GM12878 (cell line): ENCODE data around the gene CACNA2D1. TPM values are rescaled to one million over a fixed set of nuclear protein-coding genes. Genes with fewer than 3 reads are reported as not detected.

Experiments used
- ATAC-seq: fragments of 200-7000 bp; cut with Tn5 transposase; 3 replicates; pipeline ENCODE4 v1.9.1; 2020; ENCODE audit warnings: mild to moderate bottlenecking, moderate library complexity
- BruUV-seq: library from RNA; stranded (reverse); fragments of 400-500 nt; replicated peaks from 2 replicates; lab custom pipeline; 2021; lab: Mats Ljungman, UMichigan
- CTCF ChIA-PET: fragments of 300-600 bp; sonication (Branson Sonifier 250); formaldehyde crosslinking; extraction: SDS; loops from one replicate; lab custom pipeline; 2021; ENCODE audit warnings: inconsistent platforms; lab: Yijun Ruan, JAX
- POLR2A ChIA-PET: fragments of 350-600 bp; formaldehyde crosslinking; extraction: SDS; loops from one replicate; lab custom pipeline; 2021; ENCODE audit warnings: inconsistent platforms; lab: Charles Lee
- RAD21 ChIA-PET: fragments of 300-600 bp; sonication (Branson Sonifier 250); formaldehyde crosslinking; loops from one replicate; lab custom pipeline; 2023; ENCODE audit warnings: antibody characterized with exemption; ENCODE audit not compliant: unreplicated experiment; lab: Charles Lee
- SMC1A ChIA-PET: fragments of 300-600 bp; sonication (Branson Sonifier 250); formaldehyde crosslinking; loops from one replicate; lab custom pipeline; 2023; ENCODE audit not compliant: unreplicated experiment, uncharacterized antibody; lab: Charles Lee
- DNase-seq: peaks from one replicate; pipeline ENCODE4 v3.0.0-alpha.2; 2011; ENCODE audit warnings: low read depth, low spot score
- FAIRE-seq: peaks from 3 replicates; lab custom pipeline; 2011; peaks lifted over from hg19 to GRCh38; lab: Jason Lieb, UNC
- H2AFZ ChIP-seq: 2 replicates; pipeline ENCODE4 v1.6.0; 2011; ENCODE audit warnings: low read depth, low read length, control low read depth; ENCODE audit not compliant: control insufficient read depth
- H3K27ac ChIP-seq: 2 replicates; pipeline ENCODE4 v1.5.1; 2011; ENCODE audit warnings: control low read depth; ENCODE audit not compliant: control insufficient read depth, insufficient read depth
- H3K27me3 ChIP-seq, 2 experiments: replicated peaks in 1 of 2; 2 replicates each; pipeline versions ENCODE4 v1.6.0 to v1.6.1; 2011; ENCODE audit warnings: low read length in 1 of 2; ENCODE audit not compliant: control insufficient read depth in 2 of 2, insufficient read depth in 2 of 2
- H3K36me3 ChIP-seq, 2 experiments: 2 replicates each; pipeline ENCODE4 v1.5.1; 2011; ENCODE audit warnings: low read length in 1 of 2; ENCODE audit not compliant: control insufficient read depth in 2 of 2, insufficient read depth in 2 of 2
- H3K4me1 ChIP-seq: 2 replicates; pipeline ENCODE4 v1.6.1; 2011; ENCODE audit warnings: mild to moderate bottlenecking, low read length, moderate library complexity, mixed read lengths; ENCODE audit not compliant: control insufficient read depth, insufficient read depth
- H3K4me2 ChIP-seq: 2 replicates; pipeline ENCODE4 v1.6.0; 2011; ENCODE audit warnings: control low read depth; ENCODE audit not compliant: control insufficient read depth, insufficient read depth
- H3K4me3 ChIP-seq: fragments of 200-600 bp; sonication (generic); 2 replicates; pipeline ENCODE4 v1.5.1; 2016
- H3K79me2 ChIP-seq: 2 replicates; pipeline ENCODE4 v1.6.0; 2011; ENCODE audit warnings: low read length; ENCODE audit not compliant: control insufficient read depth, insufficient read depth
- H3K9ac ChIP-seq: 2 replicates; pipeline ENCODE4 v1.8.0; 2011; ENCODE audit warnings: low read length, control low read depth, mixed read lengths; ENCODE audit not compliant: control insufficient read depth, insufficient read depth
- H3K9me3 ChIP-seq: replicated peaks from 3 replicates; pipeline ENCODE4 v1.5.1; 2011; ENCODE audit warnings: mild to moderate bottlenecking, low read length; ENCODE audit not compliant: control insufficient read depth, insufficient read depth
- H4K20me1 ChIP-seq: 2 replicates; pipeline ENCODE4 v1.6.0; 2011; ENCODE audit not compliant: control insufficient read depth, insufficient read depth
- ATF2 ChIP-seq: IDR thresholded peaks from 2 replicates; pipeline ENCODE4 v1.6.1; 2012; ENCODE audit warnings: low read length, inconsistent platforms
- BACH1 ChIP-seq: fragments of 450-650 bp; IDR thresholded peaks from 2 replicates; pipeline ENCODE4 v1.6.1; 2017; ENCODE audit warnings: mild to moderate bottlenecking, borderline replicate concordance
- BCLAF1 ChIP-seq: fragments of 450-650 bp; IDR thresholded peaks from 2 replicates; pipeline ENCODE4 v1.6.1; 2017; ENCODE audit warnings: antibody characterized with exemption, mild to moderate bottlenecking, moderate library complexity
- FOXK2 ChIP-seq: fragments of 450-650 bp; IDR thresholded peaks from 2 replicates; pipeline ENCODE4 v1.6.1; 2017; ENCODE audit warnings: mild to moderate bottlenecking, moderate library complexity
- GATAD2B ChIP-seq: fragments of 450-650 bp; conservative IDR thresholded peaks from 2 replicates; pipeline ENCODE4 v1.6.1; 2017; ENCODE audit warnings: low read depth, mild to moderate bottlenecking, moderate library complexity
- KDM1A ChIP-seq: fragments of 200-600 bp; sonication (generic); IDR thresholded peaks from 2 replicates; pipeline ENCODE4 v1.6.1; 2016; ENCODE audit warnings: borderline replicate concordance
- MAX ChIP-seq: IDR thresholded peaks from 2 replicates; pipeline ENCODE4 v1.6.1; 2012; ENCODE audit warnings: low read depth, low read length, improper control_type of control experiment
- RCOR1 ChIP-seq: conservative IDR thresholded peaks from 2 replicates; pipeline ENCODE4 v1.6.1; 2012; ENCODE audit warnings: low read depth, low read length, improper control_type of control experiment
- SMAD1 ChIP-seq: fragments of 450-650 bp; IDR thresholded peaks from 2 replicates; pipeline ENCODE4 v1.6.1; 2018; ENCODE audit warnings: mild to moderate bottlenecking, low read depth; ENCODE audit not compliant: partially characterized antibody
- SPI1 ChIP-seq: IDR thresholded peaks from 2 replicates; pipeline ENCODE4 v1.6.1; 2011; ENCODE audit warnings: low read depth, mild to moderate bottlenecking, low read length, moderate library complexity, borderline replicate concordance; ENCODE audit not compliant: insufficient read depth
- WGBS: methylation state at CpG from one replicate; pipeline ENCODE4 v1.1.6; 2016; ENCODE audit warnings: low lambda C conversion rate; ENCODE audit not compliant: insufficient replicate concordance, insufficient coverage; ENCODE audit errors: missing lambda C conversion rate; 5-methylcytosine and 5-hydroxymethylcytosine counted together
- in situ Hi-C: fragments of 300-500 bp; cut with MboI; formaldehyde crosslinking; loops from 9 replicates; pipeline ENCODE4 v1.14.3; 2018; ENCODE audit warnings: mixed read lengths
- intact Hi-C: fragments of 100-400 bp; cut with micrococcal nuclease; formaldehyde crosslinking; loops from one replicate; pipeline ENCODE4 v1.14.2; 2022; ENCODE audit not compliant: unreplicated experiment
- polyA plus RNA-seq, 11 experiments: library from polyadenylated mRNA; depleted of rRNA in 4 of 11; unstranded in 6 of 11; stranded (reverse) in 5 of 11; fragments of >200 nt; fragmentation: Nextera tagmentation in 4 of 11; fragmentation: Illumina TruSeq in 1 of 11; extraction: Ambion mirVana in 4 of 11; extraction: Trizol in 1 of 11; gene quantifications; 1 replicate in 1 of 11; 2 replicates in 10 of 11; pipeline versions ENCODE4 v1.2.1 to v1.2.3, GENCODE V29; 2011 to 2016; ENCODE audit warnings: inconsistent platforms in 2 of 11, missing spikeins in 2 of 11, low read depth in 1 of 11
- total RNA-seq, 4 experiments: library from RNA; depleted of rRNA in 3 of 4; stranded (reverse); fragments of >200 nt in 3 of 4; fragmentation: Illumina TruSeq in 1 of 4; extraction: Trizol in 1 of 4; gene quantifications; 2 replicates each; pipeline versions ENCODE4 v1.2.1 to v1.2.3, GENCODE V29; 2013 to 2021
- TF ChIP-seq, protein P1 (sequence below): IDR thresholded peaks from 2 replicates; pipeline ENCODE4 v1.6.1; 2012; ENCODE audit warnings: mild to moderate bottlenecking, low read depth, low read length

The CACNA2D1 gene
- total and polyA plus RNA-seq, 10 of the 15 experiments (the other 5 are each of a cell fraction or from before 2014, with no cell fraction given) = 0.14 to 14.8 (median 0.97) TPM

- RAD21 ChIA-PET = interaction anchor here (1.0 to 2.8 kb wide), 7 partner anchors 10 to 193 kb away, joined by 3 to 14 read pairs (median 5); no protein-coding TSS in a partner anchor
- Histone ChIP-seq H3K27ac (no peak overlapping the region), H3K4me2 (no peak overlapping the region), H3K4me1 (no peaks in the 10 kb centered on the region), H4K20me1 (no peaks in the 10 kb centered on the region), H3K9me3 (no peaks in the 10 kb centered on the region)
- POLR2A ChIA-PET = interaction anchor here (0.7 to 1.5 kb wide), 2 partner anchors 21 to 50 kb away, joined by 3 read pairs; no protein-coding TSS in a partner anchor
- CTCF ChIA-PET = interaction anchor here (1.4 to 1.8 kb wide), 2 partner anchors 12 to 45 kb away, joined by 5 to 8 read pairs; no protein-coding TSS in a partner anchor
- peak; percentile 2; the same call in 2 of the 3 replicates for ATAC-seq
- in situ Hi-C loops (no loop called here), intact Hi-C loops (no loop called here)
- TF ChIP-seq KDM1A (no peak), BCLAF1 (no peak), RCOR1 (no peak), MAX (no peak), GATAD2B (no peak), SMAD1 (no peak), FOXK2 (no peak), BACH1 (no peak), SPI1 (no peak), ATF2 (no peak)
- TF ChIP-seq, protein P1, sequence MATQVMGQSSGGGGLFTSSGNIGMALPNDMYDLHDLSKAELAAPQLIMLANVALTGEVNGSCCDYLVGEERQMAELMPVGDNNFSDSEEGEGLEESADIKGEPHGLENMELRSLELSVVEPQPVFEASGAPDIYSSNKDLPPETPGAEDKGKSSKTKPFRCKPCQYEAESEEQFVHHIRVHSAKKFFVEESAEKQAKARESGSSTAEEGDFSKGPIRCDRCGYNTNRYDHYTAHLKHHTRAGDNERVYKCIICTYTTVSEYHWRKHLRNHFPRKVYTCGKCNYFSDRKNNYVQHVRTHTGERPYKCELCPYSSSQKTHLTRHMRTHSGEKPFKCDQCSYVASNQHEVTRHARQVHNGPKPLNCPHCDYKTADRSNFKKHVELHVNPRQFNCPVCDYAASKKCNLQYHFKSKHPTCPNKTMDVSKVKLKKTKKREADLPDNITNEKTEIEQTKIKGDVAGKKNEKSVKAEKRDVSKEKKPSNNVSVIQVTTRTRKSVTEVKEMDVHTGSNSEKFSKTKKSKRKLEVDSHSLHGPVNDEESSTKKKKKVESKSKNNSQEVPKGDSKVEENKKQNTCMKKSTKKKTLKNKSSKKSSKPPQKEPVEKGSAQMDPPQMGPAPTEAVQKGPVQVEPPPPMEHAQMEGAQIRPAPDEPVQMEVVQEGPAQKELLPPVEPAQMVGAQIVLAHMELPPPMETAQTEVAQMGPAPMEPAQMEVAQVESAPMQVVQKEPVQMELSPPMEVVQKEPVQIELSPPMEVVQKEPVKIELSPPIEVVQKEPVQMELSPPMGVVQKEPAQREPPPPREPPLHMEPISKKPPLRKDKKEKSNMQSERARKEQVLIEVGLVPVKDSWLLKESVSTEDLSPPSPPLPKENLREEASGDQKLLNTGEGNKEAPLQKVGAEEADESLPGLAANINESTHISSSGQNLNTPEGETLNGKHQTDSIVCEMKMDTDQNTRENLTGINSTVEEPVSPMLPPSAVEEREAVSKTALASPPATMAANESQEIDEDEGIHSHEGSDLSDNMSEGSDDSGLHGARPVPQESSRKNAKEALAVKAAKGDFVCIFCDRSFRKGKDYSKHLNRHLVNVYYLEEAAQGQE = no peak
- TF ChIP-seq, all 136 proteins: peak for 0
- no peak for DNase-seq
- no peaks in the 10 kb centered on the region for H3K36me3 ChIP-seq
- no peak for FAIRE-seq
- no peaks in the 10 kb centered on the region for H3K79me2 ChIP-seq
- H3K4me3 ChIP-seq = no peak overlapping the region
- no peaks in the 10 kb centered on the region for H3K27me3 ChIP-seq
- 37% methylated on average over 5 of the region's 5 CpGs for WGBS
- H3K9ac ChIP-seq = no peak overlapping the region
- H2AFZ ChIP-seq = no peak overlapping the region
- SMC1A ChIA-PET = interaction anchor here (0.6 to 2.9 kb wide), 13 partner anchors 8 to 199 kb away, joined by 3 to 15 read pairs (median 4); no protein-coding TSS in a partner anchor
- no TSS peak for BruUV-seq
Observed at GRCh38 chr7:82435769-82436168, 7.8 kb downstream of the CACNA2D1 start.
